Measurements from ENCODE around the gene ABCA4.

GRCh38 chr1:94095112-94095637, 25.8 kb downstream of the ABCA4 start:
- TF ChIP-seq, protein P1, sequence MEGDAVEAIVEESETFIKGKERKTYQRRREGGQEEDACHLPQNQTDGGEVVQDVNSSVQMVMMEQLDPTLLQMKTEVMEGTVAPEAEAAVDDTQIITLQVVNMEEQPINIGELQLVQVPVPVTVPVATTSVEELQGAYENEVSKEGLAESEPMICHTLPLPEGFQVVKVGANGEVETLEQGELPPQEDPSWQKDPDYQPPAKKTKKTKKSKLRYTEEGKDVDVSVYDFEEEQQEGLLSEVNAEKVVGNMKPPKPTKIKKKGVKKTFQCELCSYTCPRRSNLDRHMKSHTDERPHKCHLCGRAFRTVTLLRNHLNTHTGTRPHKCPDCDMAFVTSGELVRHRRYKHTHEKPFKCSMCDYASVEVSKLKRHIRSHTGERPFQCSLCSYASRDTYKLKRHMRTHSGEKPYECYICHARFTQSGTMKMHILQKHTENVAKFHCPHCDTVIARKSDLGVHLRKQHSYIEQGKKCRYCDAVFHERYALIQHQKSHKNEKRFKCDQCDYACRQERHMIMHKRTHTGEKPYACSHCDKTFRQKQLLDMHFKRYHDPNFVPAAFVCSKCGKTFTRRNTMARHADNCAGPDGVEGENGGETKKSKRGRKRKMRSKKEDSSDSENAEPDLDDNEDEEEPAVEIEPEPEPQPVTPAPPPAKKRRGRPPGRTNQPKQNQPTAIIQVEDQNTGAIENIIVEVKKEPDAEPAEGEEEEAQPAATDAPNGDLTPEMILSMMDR (IDR thresholded peaks at IDR 0.05), result no peak
- TF ChIP-seq POLR2AphosphoS5 (IDR thresholded peaks at IDR 0.05), result no peak
